ENCODE results near the gene SNRPA1.

DNA sequence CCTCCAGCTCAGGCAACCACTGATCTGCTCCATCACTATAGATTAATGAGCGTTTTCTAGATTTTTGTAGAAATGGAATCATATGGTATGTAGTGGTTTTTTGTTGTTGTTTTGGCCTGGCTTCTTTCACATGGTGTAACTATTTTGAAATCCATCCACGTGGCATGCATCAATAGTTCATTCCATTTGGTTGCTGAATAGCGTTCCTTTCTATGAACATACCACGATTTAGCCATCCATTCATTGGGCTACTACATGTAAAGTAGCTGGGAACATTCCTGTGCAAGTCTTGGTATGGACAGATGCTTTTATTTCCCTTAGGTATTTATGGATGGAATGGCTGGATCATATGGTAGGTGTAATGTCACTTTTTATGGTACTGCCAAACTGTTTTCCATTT is 32.5 kb downstream of the SNRPA1 start:
- TF ChIP-seq, protein P1, sequence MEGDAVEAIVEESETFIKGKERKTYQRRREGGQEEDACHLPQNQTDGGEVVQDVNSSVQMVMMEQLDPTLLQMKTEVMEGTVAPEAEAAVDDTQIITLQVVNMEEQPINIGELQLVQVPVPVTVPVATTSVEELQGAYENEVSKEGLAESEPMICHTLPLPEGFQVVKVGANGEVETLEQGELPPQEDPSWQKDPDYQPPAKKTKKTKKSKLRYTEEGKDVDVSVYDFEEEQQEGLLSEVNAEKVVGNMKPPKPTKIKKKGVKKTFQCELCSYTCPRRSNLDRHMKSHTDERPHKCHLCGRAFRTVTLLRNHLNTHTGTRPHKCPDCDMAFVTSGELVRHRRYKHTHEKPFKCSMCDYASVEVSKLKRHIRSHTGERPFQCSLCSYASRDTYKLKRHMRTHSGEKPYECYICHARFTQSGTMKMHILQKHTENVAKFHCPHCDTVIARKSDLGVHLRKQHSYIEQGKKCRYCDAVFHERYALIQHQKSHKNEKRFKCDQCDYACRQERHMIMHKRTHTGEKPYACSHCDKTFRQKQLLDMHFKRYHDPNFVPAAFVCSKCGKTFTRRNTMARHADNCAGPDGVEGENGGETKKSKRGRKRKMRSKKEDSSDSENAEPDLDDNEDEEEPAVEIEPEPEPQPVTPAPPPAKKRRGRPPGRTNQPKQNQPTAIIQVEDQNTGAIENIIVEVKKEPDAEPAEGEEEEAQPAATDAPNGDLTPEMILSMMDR (IDR thresholded peaks at IDR 0.05 in 4 of 5, conservative IDR thresholded peaks at IDR 0.05 in 1 of 5) = no peak
- no peak for TF ChIP-seq POLR2A (IDR thresholded peaks at IDR 0.05)
